Spinal cord (tissue), 10 donors: ENCODE data around the gene PRSS58. TPM values are rescaled to one million over a fixed set of nuclear protein-coding genes. Genes with fewer than 3 reads are reported as not detected.

ENCODE experiments used
- DNase-seq, 6 donors: peaks; one replicate each; pipeline versions ENCODE4 v3.0.0 to v3.0.0-alpha.2; 2013 to 2015; ENCODE audit warnings: low spot score in 6 of 6, low read depth in 4 of 6
- H3K27ac ChIP-seq: one replicate; pipeline ENCODE4 v1.5.1; 2013; ENCODE audit warnings: low read depth, low read length, control low read depth
- H3K27me3 ChIP-seq: one replicate; pipeline ENCODE4 v1.6.1; 2013; ENCODE audit warnings: low read length; ENCODE audit not compliant: control insufficient read depth, insufficient read depth
- H3K36me3 ChIP-seq: one replicate; pipeline ENCODE4 v1.6.1; 2013; ENCODE audit warnings: low read length; ENCODE audit not compliant: control insufficient read depth, insufficient read depth
- H3K4me1 ChIP-seq: one replicate; pipeline ENCODE4 v1.6.1; 2013; ENCODE audit warnings: low read length; ENCODE audit not compliant: control insufficient read depth, insufficient read depth
- H3K4me3 ChIP-seq: one replicate; pipeline ENCODE4 v1.5.1; 2013; ENCODE audit warnings: low read depth, low read length, control low read depth
- H3K9me3 ChIP-seq: one replicate; pipeline ENCODE4 v1.6.1; 2013; ENCODE audit warnings: low read length; ENCODE audit not compliant: control insufficient read depth, insufficient read depth
- WGBS: methylation state at CpG from one replicate; pipeline ENCODE4 v1.1.5; 2013; ENCODE audit warnings: missing lambda C conversion rate; ENCODE audit not compliant: insufficient coverage; 5-methylcytosine and 5-hydroxymethylcytosine counted together
- polyA plus RNA-seq, 2 donors: library from polyadenylated mRNA; unstranded; fragments of 120-200 nt; gene quantifications; one replicate each; pipeline ENCODE4 v1.2.1, GENCODE V29; 2013; ENCODE audit not compliant: insufficient read length in 2 of 2
- total RNA-seq, 2 donors: library from RNA; depleted of rRNA in 1 of 2; stranded (reverse); fragments of 120-200 nt in 1 of 2; fragments of >200 nt in 1 of 2; gene quantifications; one replicate each; pipeline versions ENCODE4 v1.2.3 to v1.2.4, GENCODE V29; 2013 to 2014
- donor health status: healthy.

The PRSS58 gene
- total and polyA plus RNA-seq, 4 donors, result not detected

- Histone ChIP-seq H3K4me3 (no peak overlapping the region), H3K27me3 (no peaks in the 10 kb centered on the region), H3K27ac (no peak overlapping the region), H3K4me1 (no peaks in the 10 kb centered on the region), H3K9me3 (peaks cover 4% of the 10 kb centered on the region), H3K36me3 (no peaks in the 10 kb centered on the region)
- peak in 2 of 6 donors; percentile 11 to 67 for DNase-seq
- no CpG with 5 or more reads among the region's 1 CpG for WGBS
Observed at GRCh38 chr7:142279601-142280000, 21.7 kb upstream of the PRSS58 start.

GRCh38 chr7:142275028-142275427, 17.2 kb upstream of the PRSS58 start:
- no peak for DNase-seq
- Histone ChIP-seq H3K9me3 (peaks cover 4% of the 10 kb centered on the region), H3K36me3 (no peaks in the 10 kb centered on the region), H3K4me1 (no peaks in the 10 kb centered on the region), H3K27ac (no peak overlapping the region), H3K4me3 (no peak overlapping the region), H3K27me3 (no peaks in the 10 kb centered on the region)
- WGBS, result no CpG with 5 or more reads among the region's 3 CpGs

- no peaks in the 10 kb centered on the region for H3K4me1 ChIP-seq
- H3K27me3 ChIP-seq, result no peaks in the 10 kb centered on the region
- peaks cover 4% of the 10 kb centered on the region for H3K9me3 ChIP-seq
- 80% methylated on average over 1 of the region's 2 CpGs for WGBS
- DNase-seq, result no peak
- H3K36me3 ChIP-seq, result no peaks in the 10 kb centered on the region
- no peak overlapping the region for H3K4me3 ChIP-seq
- H3K27ac ChIP-seq, result no peak overlapping the region
Observed at GRCh38 chr7:142272841-142273240, 15.0 kb upstream of the PRSS58 start.

- WGBS, result 71% methylated on average over 1 of the region's 8 CpGs
- Histone ChIP-seq H3K36me3 (no peaks in the 10 kb centered on the region), H3K9me3 (no peaks in the 10 kb centered on the region), H3K4me3 (no peak overlapping the region), H3K27ac (no peak overlapping the region), H3K27me3 (no peaks in the 10 kb centered on the region), H3K4me1 (no peaks in the 10 kb centered on the region)
- DNase-seq, result no peak
Observed at GRCh38 chr7:142263598-142264380, 5.9 kb upstream of the PRSS58 start.

GRCh38 chr7:142250705-142251104, 7.2 kb downstream of the PRSS58 start:
- Histone ChIP-seq H3K4me3 (no peak overlapping the region), H3K9me3 (no peaks in the 10 kb centered on the region), H3K27ac (no peak overlapping the region), H3K4me1 (no peaks in the 10 kb centered on the region), H3K36me3 (no peaks in the 10 kb centered on the region), H3K27me3 (no peaks in the 10 kb centered on the region)
- no CpG with 5 or more reads among the region's 2 CpGs for WGBS
- DNase-seq, result no peak

- Histone ChIP-seq H3K27me3 (no peaks in the 10 kb centered on the region), H3K4me1 (no peaks in the 10 kb centered on the region), H3K9me3 (no peaks in the 10 kb centered on the region), H3K4me3 (no peak overlapping the region), H3K36me3 (no peaks in the 10 kb centered on the region), H3K27ac (no peak overlapping the region)
- DNase-seq, result no peak
Observed at GRCh38 chr7:142249918-142250317, 7.9 kb downstream of the PRSS58 start.

GRCh38 chr7:142248166-142249160, 9.4 kb downstream of the PRSS58 start:
- Histone ChIP-seq H3K4me3 (no peak overlapping the region), H3K27me3 (no peaks in the 10 kb centered on the region), H3K9me3 (no peaks in the 10 kb centered on the region), H3K4me1 (no peaks in the 10 kb centered on the region), H3K27ac (no peak overlapping the region), H3K36me3 (no peaks in the 10 kb centered on the region)
- no peak for DNase-seq
- 54% methylated on average over 3 of the region's 7 CpGs for WGBS

GRCh38 chr7:142243823-142244222, 14.0 kb downstream of the PRSS58 start:
- WGBS, result 86% methylated on average over 10 of the region's 10 CpGs
- no peaks in the 10 kb centered on the region for H3K4me1 ChIP-seq

GRCh38 chr7:142240546-142240945, 17.3 kb downstream of the PRSS58 start:
- Histone ChIP-seq H3K4me1 (no peaks in the 10 kb centered on the region), H3K27me3 (no peaks in the 10 kb centered on the region), H3K27ac (no peak overlapping the region), H3K36me3 (no peaks in the 10 kb centered on the region), H3K9me3 (no peaks in the 10 kb centered on the region), H3K4me3 (no peak overlapping the region)
- WGBS, result 73% methylated on average over 2 of the region's 4 CpGs
- no peak for DNase-seq

More at GRCh38 chr7:142243823-142244222, 14.0 kb downstream of the PRSS58 start:
- H3K27me3 ChIP-seq, result no peaks in the 10 kb centered on the region
- no peak overlapping the region for H3K4me3 ChIP-seq
- no peak for DNase-seq
- no peak overlapping the region for H3K27ac ChIP-seq
- no peaks in the 10 kb centered on the region for H3K9me3 ChIP-seq
- no peaks in the 10 kb centered on the region for H3K36me3 ChIP-seq
